Measurements from ENCODE around the gene NLGN1.

- TF ChIP-seq CTCF (IDR thresholded peaks at IDR 0.05): no peak
- no peak for TF ChIP-seq POLR2A (IDR thresholded peaks at IDR 0.05)
Observed at GRCh38 chr3:173761161-173761560, 363.6 kb downstream of the NLGN1 start.
